ENCODE data around the gene MAPK8.
"Not testable (repeated sequence)": the region's sequence is repeated elsewhere in the genome, so short reads cannot be mapped to it uniquely, and the experiment has no call there.

MAPK8 gene

GRCh38 chr10:48421862-48422261 lies 115.4 kb downstream of the MAPK8 start:
- not testable (repeated sequence) for H3K27ac ChIP-seq (ENCODE audit: low read depth, low read length); H3K56ac ChIP-seq (ENCODE audit: low read length); H3K4ac ChIP-seq (ENCODE audit: low read depth, low read length); H3K79me2 ChIP-seq (ENCODE audit: control insufficient read depth, insufficient read depth, low read length); H2BK120ac ChIP-seq (ENCODE audit: low read depth, low read length); H3K27me3 ChIP-seq (ENCODE audit: insufficient read depth, low read length, poor library complexity); H3K23ac ChIP-seq (ENCODE audit: low read length); H3K36me3 ChIP-seq (ENCODE audit: control insufficient read depth, insufficient read depth, low read length); H4K8ac ChIP-seq (ENCODE audit: low read depth, low read length); H3K79me1 ChIP-seq (ENCODE audit: low read length); H2BK15ac ChIP-seq (replicated peaks; ENCODE audit: low read depth); DNase-seq; H3K9ac ChIP-seq (ENCODE audit: low read length); H2BK5ac ChIP-seq (ENCODE audit: low read length); H4K5ac ChIP-seq (ENCODE audit: low read length); H3K4me2 ChIP-seq (ENCODE audit: low read length); H3K4me1 ChIP-seq (ENCODE audit: control insufficient read depth, low read depth, low read length); H3K18ac ChIP-seq (ENCODE audit: low read length); H2AK5ac ChIP-seq (ENCODE audit: low read length); H3K4me3 ChIP-seq (ENCODE audit: low read length)
- WGBS (ENCODE audit: extremely low coverage, insufficient coverage, low lambda C conversion rate): no CpG with 5 or more reads among the region's 2 CpGs

DNA sequence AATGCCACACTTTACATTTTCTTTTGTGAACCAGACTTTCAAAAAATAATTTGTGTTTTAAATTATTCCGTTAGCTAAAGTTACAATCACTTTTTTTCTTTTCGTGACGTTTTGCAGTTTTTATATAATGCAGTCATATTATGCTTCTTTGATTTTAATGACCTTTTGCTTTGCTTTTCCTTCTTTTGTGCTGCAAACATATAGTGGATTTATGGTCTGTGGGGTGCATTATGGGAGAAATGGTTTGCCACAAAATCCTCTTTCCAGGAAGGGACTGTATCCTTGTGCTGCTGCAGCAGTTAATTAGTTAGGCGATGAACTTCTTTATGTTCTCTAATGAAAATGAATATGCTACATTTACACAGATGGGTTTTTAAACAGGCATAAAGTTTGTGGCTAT lies 117.4 kb downstream of the MAPK8 start:
- H3K4me1 ChIP-seq (ENCODE audit: control insufficient read depth, low read depth, low read length): no peaks in the 10 kb centered on the region
- no peaks in the 10 kb centered on the region for H3K79me1 ChIP-seq (ENCODE audit: low read length)
- H3K4me3 ChIP-seq (ENCODE audit: low read length): no peak overlapping the region
- no peak overlapping the region for H2AK5ac ChIP-seq (ENCODE audit: low read length)
- no peak overlapping the region for H2BK15ac ChIP-seq (replicated peaks; ENCODE audit: low read depth)
- no peak overlapping the region for H3K56ac ChIP-seq (ENCODE audit: low read length)
- H3K9ac ChIP-seq (ENCODE audit: low read length): no peak overlapping the region
- no peak overlapping the region for H4K5ac ChIP-seq (ENCODE audit: low read length)
- no peak overlapping the region for H4K8ac ChIP-seq (ENCODE audit: low read depth, low read length)
- no peak overlapping the region for H3K4ac ChIP-seq (ENCODE audit: low read depth, low read length)
- no peak overlapping the region for H3K23ac ChIP-seq (ENCODE audit: low read length)
- H3K4me2 ChIP-seq (ENCODE audit: low read length): no peak overlapping the region
- no peaks in the 10 kb centered on the region for H3K36me3 ChIP-seq (ENCODE audit: control insufficient read depth, insufficient read depth, low read length)
- DNase-seq: no peak
- no peak overlapping the region for H3K18ac ChIP-seq (ENCODE audit: low read length)
- no CpG with 5 or more reads among the region's 4 CpGs for WGBS (ENCODE audit: extremely low coverage, insufficient coverage, low lambda C conversion rate)
- H3K79me2 ChIP-seq (ENCODE audit: control insufficient read depth, insufficient read depth, low read length): no peaks in the 10 kb centered on the region
- no peak overlapping the region for H2BK120ac ChIP-seq (ENCODE audit: low read depth, low read length)
- no peak overlapping the region for H2BK5ac ChIP-seq (ENCODE audit: low read length)
- H3K27ac ChIP-seq (ENCODE audit: low read depth, low read length): no peak overlapping the region
- no peaks in the 10 kb centered on the region for H3K27me3 ChIP-seq (ENCODE audit: insufficient read depth, low read length, poor library complexity)

- Histone ChIP-seq H3K79me2 (ENCODE audit: control insufficient read depth, insufficient read depth, low read length) (no peaks in the 10 kb centered on the region), H4K8ac (ENCODE audit: low read depth, low read length) (no peak overlapping the region), H3K4ac (ENCODE audit: low read depth, low read length) (no peak overlapping the region), H3K36me3 (ENCODE audit: control insufficient read depth, insufficient read depth, low read length) (no peaks in the 10 kb centered on the region), H2BK15ac (replicated peaks; ENCODE audit: low read depth) (no peak overlapping the region), H3K23ac (ENCODE audit: low read length) (no peak overlapping the region), H2BK120ac (ENCODE audit: low read depth, low read length) (no peak overlapping the region), H3K4me3 (ENCODE audit: low read length) (no peak overlapping the region), H3K18ac (ENCODE audit: low read length) (no peak overlapping the region), H2AK5ac (ENCODE audit: low read length) (no peak overlapping the region), H3K9ac (ENCODE audit: low read length) (no peak overlapping the region), H3K56ac (ENCODE audit: low read length) (no peak overlapping the region), H3K27ac (ENCODE audit: low read depth, low read length) (no peak overlapping the region), H3K4me2 (ENCODE audit: low read length) (no peak overlapping the region), H3K4me1 (ENCODE audit: control insufficient read depth, low read depth, low read length) (no peaks in the 10 kb centered on the region), H3K27me3 (ENCODE audit: insufficient read depth, low read length, poor library complexity) (no peaks in the 10 kb centered on the region), H4K5ac (ENCODE audit: low read length) (no peak overlapping the region), H2BK5ac (ENCODE audit: low read length) (no peak overlapping the region), H3K79me1 (ENCODE audit: low read length) (no peaks in the 10 kb centered on the region)
- no CpG with 5 or more reads among the region's 3 CpGs for WGBS (ENCODE audit: extremely low coverage, insufficient coverage, low lambda C conversion rate)
- DNase-seq: no peak
These were observed 122.4 kb downstream of the MAPK8 start for GRCh38 chr10:48428896-48429295.

DNA sequence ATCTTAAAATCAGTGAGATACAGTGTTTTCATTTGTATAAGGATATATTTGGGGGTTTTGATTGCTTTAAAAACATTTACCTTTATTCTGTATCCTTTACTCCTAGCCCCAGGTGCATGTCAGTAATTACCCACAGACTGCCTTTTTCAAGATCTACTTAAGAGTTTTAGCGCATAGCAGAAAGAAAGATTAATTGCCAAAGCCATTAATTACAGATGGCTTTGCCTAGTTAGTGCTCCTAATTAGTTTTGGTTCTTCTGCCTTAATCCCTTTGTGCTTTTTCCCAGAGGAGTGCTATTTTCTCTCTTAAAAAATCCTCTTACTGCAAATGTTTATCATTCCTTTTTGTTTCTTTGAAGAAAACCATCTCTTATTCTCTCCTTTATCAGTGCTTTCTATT lies 122.8 kb downstream of the MAPK8 start:
- no peak overlapping the region for H3K4me2 ChIP-seq (ENCODE audit: low read length)
- H3K18ac ChIP-seq (ENCODE audit: low read length): no peak overlapping the region
- no peak overlapping the region for H4K8ac ChIP-seq (ENCODE audit: low read depth, low read length)
- no peak overlapping the region for H3K4ac ChIP-seq (ENCODE audit: low read depth, low read length)
- H3K23ac ChIP-seq (ENCODE audit: low read length): no peak overlapping the region
- no peaks in the 10 kb centered on the region for H3K4me1 ChIP-seq (ENCODE audit: control insufficient read depth, low read depth, low read length)
- H2BK5ac ChIP-seq (ENCODE audit: low read length): no peak overlapping the region
- no peaks in the 10 kb centered on the region for H3K27me3 ChIP-seq (ENCODE audit: insufficient read depth, low read length, poor library complexity)
- no peak overlapping the region for H3K4me3 ChIP-seq (ENCODE audit: low read length)
- no peak overlapping the region for H2AK5ac ChIP-seq (ENCODE audit: low read length)
- H2BK15ac ChIP-seq (replicated peaks; ENCODE audit: low read depth): no peak overlapping the region
- no peaks in the 10 kb centered on the region for H3K36me3 ChIP-seq (ENCODE audit: control insufficient read depth, insufficient read depth, low read length)
- H3K27ac ChIP-seq (ENCODE audit: low read depth, low read length): no peak overlapping the region
- no peaks in the 10 kb centered on the region for H3K79me1 ChIP-seq (ENCODE audit: low read length)
- no peak for DNase-seq
- no peaks in the 10 kb centered on the region for H3K79me2 ChIP-seq (ENCODE audit: control insufficient read depth, insufficient read depth, low read length)
- no peak overlapping the region for H3K9ac ChIP-seq (ENCODE audit: low read length)
- WGBS (ENCODE audit: extremely low coverage, insufficient coverage, low lambda C conversion rate): no CpG with 5 or more reads among the region's 1 CpG
- H2BK120ac ChIP-seq (ENCODE audit: low read depth, low read length): no peak overlapping the region
- no peak overlapping the region for H4K5ac ChIP-seq (ENCODE audit: low read length)
- no peak overlapping the region for H3K56ac ChIP-seq (ENCODE audit: low read length)

GRCh38 chr10:48430402-48430993 lies 124.0 kb downstream of the MAPK8 start:
- no peak for DNase-seq
- no peak overlapping the region for H4K8ac ChIP-seq (ENCODE audit: low read depth, low read length)
- H2BK120ac ChIP-seq (ENCODE audit: low read depth, low read length): no peak overlapping the region
- H3K4ac ChIP-seq (ENCODE audit: low read depth, low read length): no peak overlapping the region
- no peak overlapping the region for H2BK15ac ChIP-seq (replicated peaks; ENCODE audit: low read depth)
- H3K4me1 ChIP-seq (ENCODE audit: control insufficient read depth, low read depth, low read length): no peaks in the 10 kb centered on the region
- H3K4me3 ChIP-seq (ENCODE audit: low read length): no peak overlapping the region
- H2AK5ac ChIP-seq (ENCODE audit: low read length): no peak overlapping the region
- H3K56ac ChIP-seq (ENCODE audit: low read length): no peak overlapping the region
- H3K79me1 ChIP-seq (ENCODE audit: low read length): no peaks in the 10 kb centered on the region
- no peaks in the 10 kb centered on the region for H3K79me2 ChIP-seq (ENCODE audit: control insufficient read depth, insufficient read depth, low read length)
- no peak overlapping the region for H2BK5ac ChIP-seq (ENCODE audit: low read length)
- no peaks in the 10 kb centered on the region for H3K27me3 ChIP-seq (ENCODE audit: insufficient read depth, low read length, poor library complexity)
- no peak overlapping the region for H3K4me2 ChIP-seq (ENCODE audit: low read length)
- no peak overlapping the region for H3K23ac ChIP-seq (ENCODE audit: low read length)
- no peak overlapping the region for H3K18ac ChIP-seq (ENCODE audit: low read length)
- no peaks in the 10 kb centered on the region for H3K36me3 ChIP-seq (ENCODE audit: control insufficient read depth, insufficient read depth, low read length)
- no CpG with 5 or more reads among the region's 4 CpGs for WGBS (ENCODE audit: extremely low coverage, insufficient coverage, low lambda C conversion rate)
- no peak overlapping the region for H3K9ac ChIP-seq (ENCODE audit: low read length)
- no peak overlapping the region for H3K27ac ChIP-seq (ENCODE audit: low read depth, low read length)
- no peak overlapping the region for H4K5ac ChIP-seq (ENCODE audit: low read length)

- no peaks in the 10 kb centered on the region for H3K79me2 ChIP-seq (ENCODE audit: control insufficient read depth, insufficient read depth, low read length)
- no peak overlapping the region for H2BK15ac ChIP-seq (replicated peaks; ENCODE audit: low read depth)
These were observed 125.4 kb downstream of the MAPK8 start for GRCh38 chr10:48431871-48432270.

More at GRCh38 chr10:48431871-48432270, 125.4 kb downstream of the MAPK8 start:
- Histone ChIP-seq H3K27me3 (ENCODE audit: insufficient read depth, low read length, poor library complexity) (no peaks in the 10 kb centered on the region), H3K4me3 (ENCODE audit: low read length) (no peak overlapping the region), H2BK120ac (ENCODE audit: low read depth, low read length) (no peak overlapping the region), H3K9ac (ENCODE audit: low read length) (no peak overlapping the region), H2BK5ac (ENCODE audit: low read length) (no peak overlapping the region), H3K4me1 (ENCODE audit: control insufficient read depth, low read depth, low read length) (no peaks in the 10 kb centered on the region), H3K23ac (ENCODE audit: low read length) (no peak overlapping the region), H3K18ac (ENCODE audit: low read length) (no peak overlapping the region), H3K79me1 (ENCODE audit: low read length) (no peaks in the 10 kb centered on the region), H2AK5ac (ENCODE audit: low read length) (no peak overlapping the region), H4K5ac (ENCODE audit: low read length) (no peak overlapping the region), H3K56ac (ENCODE audit: low read length) (no peak overlapping the region), H4K8ac (ENCODE audit: low read depth, low read length) (no peak overlapping the region), H3K27ac (ENCODE audit: low read depth, low read length) (no peak overlapping the region), H3K36me3 (ENCODE audit: control insufficient read depth, insufficient read depth, low read length) (no peaks in the 10 kb centered on the region), H3K4me2 (ENCODE audit: low read length) (no peak overlapping the region), H3K4ac (ENCODE audit: low read depth, low read length) (no peak overlapping the region)
- DNase-seq: no peak
